ENCODE measurements around the gene PTPRD. TPM values are rescaled to one million over a fixed set of nuclear protein-coding genes. Genes with fewer than 3 reads are reported as not detected.

The PTPRD gene
- total RNA-seq, 1 donor from 2014 or later, result 109 TPM

DNA sequence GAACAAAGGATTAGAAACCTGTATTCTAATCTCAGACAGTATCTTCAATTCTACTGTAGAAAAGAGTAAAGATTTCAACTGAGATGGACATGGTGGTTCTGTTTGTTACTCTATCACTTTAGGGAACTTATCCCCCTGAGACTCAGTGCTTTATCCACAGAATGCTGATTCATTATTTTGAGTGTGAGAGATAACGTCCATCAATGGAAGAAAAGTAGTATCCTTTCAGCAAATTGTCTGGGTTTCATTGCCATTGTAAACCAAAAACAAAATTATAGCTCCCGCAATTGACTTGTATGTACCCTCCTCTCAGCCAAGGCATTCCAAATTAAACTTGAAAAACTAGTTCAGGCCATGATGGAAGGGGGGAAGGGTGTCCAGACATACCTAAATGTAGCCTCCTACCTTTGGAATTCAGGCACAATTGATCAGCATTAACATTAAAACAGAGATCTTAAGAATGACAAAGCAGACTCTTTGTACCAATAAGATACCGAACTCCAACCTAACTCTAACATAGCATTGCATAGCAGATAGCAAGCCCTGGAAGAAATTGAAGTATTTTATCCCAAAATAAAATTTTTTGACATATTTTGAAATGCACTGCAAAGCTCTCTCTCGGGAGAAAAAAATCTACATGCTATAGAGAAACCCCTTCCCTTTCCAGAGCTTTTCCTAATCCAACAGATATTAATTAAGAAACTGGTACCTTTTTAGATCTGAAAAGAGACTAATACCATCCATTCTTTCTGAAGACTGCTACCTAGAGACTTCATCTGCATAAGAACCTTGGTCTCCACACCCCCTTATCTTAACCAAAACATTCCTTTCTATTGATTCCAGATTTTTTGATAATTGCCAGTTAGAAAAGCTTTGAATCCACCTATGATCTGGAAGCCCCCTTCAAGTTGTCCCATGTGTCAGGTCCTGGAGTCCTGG lies 1055.7 kb downstream of the PTPRD start:
- H3K36me3 Mint-ChIP-seq, result no peaks in the 10 kb centered on the region
- H3K27ac Mint-ChIP-seq, result peak overlapping the region; percentile 80
- TF ChIP-seq, protein P1, sequence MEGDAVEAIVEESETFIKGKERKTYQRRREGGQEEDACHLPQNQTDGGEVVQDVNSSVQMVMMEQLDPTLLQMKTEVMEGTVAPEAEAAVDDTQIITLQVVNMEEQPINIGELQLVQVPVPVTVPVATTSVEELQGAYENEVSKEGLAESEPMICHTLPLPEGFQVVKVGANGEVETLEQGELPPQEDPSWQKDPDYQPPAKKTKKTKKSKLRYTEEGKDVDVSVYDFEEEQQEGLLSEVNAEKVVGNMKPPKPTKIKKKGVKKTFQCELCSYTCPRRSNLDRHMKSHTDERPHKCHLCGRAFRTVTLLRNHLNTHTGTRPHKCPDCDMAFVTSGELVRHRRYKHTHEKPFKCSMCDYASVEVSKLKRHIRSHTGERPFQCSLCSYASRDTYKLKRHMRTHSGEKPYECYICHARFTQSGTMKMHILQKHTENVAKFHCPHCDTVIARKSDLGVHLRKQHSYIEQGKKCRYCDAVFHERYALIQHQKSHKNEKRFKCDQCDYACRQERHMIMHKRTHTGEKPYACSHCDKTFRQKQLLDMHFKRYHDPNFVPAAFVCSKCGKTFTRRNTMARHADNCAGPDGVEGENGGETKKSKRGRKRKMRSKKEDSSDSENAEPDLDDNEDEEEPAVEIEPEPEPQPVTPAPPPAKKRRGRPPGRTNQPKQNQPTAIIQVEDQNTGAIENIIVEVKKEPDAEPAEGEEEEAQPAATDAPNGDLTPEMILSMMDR (IDR thresholded peaks at IDR 0.05; ENCODE audit: unreplicated experiment), result no peak
- peaks cover 3% of the 10 kb centered on the region for H3K9me3 Mint-ChIP-seq
- no peak for DNase-seq (ENCODE audit: low spot score in 2 of 2, unreplicated experiment in 2 of 2)
- no peaks in the 10 kb centered on the region for H3K27me3 Mint-ChIP-seq (ENCODE audit: low read depth)
- H3K4me3 Mint-ChIP-seq, result no peak overlapping the region
- peaks cover 29% of the 10 kb centered on the region for H3K4me1 Mint-ChIP-seq

DNA sequence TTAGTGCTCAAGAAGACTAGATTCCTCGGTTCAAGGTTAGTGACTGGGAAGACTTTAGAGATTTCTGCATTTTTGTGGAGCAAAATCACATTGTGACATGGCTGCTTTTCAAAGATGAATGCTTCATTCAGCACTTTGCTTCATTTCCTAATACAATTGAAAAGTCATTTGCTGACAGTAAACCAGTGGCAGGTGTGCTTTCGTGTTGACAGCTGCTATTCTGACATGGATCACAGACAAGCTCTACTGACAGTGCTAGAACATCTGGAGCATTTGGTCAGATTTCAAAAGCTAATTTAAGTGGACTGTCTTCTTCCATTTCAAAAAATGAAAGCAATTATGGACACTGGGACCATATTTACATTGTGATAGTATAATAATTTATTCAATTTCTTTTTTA lies 1060.1 kb downstream of the PTPRD start:
- Mint-ChIP-seq H3K9me3 (no peaks in the 10 kb centered on the region), H3K4me3 (no peak overlapping the region), H3K4me1 (peaks cover 22% of the 10 kb centered on the region), H3K27me3 (ENCODE audit: low read depth) (no peaks in the 10 kb centered on the region), H3K36me3 (no peaks in the 10 kb centered on the region), H3K27ac (no peak overlapping the region)
- TF ChIP-seq, protein P1 (IDR thresholded peaks at IDR 0.05; ENCODE audit: unreplicated experiment), result no peak
- no peak for DNase-seq (ENCODE audit: low spot score in 2 of 2, unreplicated experiment in 2 of 2)

DNA sequence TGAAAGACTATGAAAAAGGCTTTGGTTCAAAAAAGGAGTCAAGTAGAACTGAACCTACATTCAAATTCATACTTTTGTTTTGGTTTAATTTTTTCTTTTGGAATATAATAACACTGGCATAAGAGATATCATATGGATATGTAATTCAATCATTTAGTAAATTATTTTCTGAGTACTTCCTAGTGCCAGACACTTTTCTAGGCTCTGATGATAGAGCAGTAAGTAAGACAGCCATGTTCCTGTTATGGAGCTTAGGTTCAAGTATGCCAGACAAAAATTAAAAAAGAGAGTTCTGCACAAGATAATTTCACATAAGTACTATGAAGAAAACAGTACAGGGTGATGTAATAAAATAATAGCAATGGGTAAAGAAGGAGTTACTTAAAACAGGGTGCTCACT lies 1074.0 kb downstream of the PTPRD start:
- DNase-seq (ENCODE audit: low spot score in 2 of 2, unreplicated experiment in 2 of 2), result no peak
- Mint-ChIP-seq H3K4me3 (no peak overlapping the region), H3K27me3 (ENCODE audit: low read depth) (no peaks in the 10 kb centered on the region), H3K9me3 (peaks cover 6% of the 10 kb centered on the region), H3K36me3 (no peaks in the 10 kb centered on the region), H3K4me1 (peaks cover 4% of the 10 kb centered on the region), H3K27ac (no peak overlapping the region)
- TF ChIP-seq, protein P1 (IDR thresholded peaks at IDR 0.05; ENCODE audit: unreplicated experiment), result no peak

DNA sequence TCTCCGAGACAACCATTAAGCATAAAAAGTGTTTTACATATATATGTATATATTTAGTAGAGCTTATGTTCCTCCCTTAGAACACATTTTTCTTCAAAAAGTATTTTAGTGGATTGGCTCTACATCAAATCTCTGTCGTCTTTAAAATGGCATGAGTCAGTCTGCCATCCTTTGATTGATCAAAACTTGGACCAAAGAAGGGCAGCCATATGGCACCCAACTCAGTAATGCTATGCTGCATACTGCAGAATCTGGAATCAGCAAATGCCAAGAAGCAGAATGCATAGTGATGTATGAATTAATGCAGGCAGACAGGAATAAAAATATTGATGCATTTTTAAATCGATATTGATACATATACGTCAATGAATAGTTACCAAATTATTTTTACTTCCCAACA lies 1074.4 kb downstream of the PTPRD start:
- peaks cover 6% of the 10 kb centered on the region for H3K9me3 Mint-ChIP-seq
- no peaks in the 10 kb centered on the region for H3K27me3 Mint-ChIP-seq (ENCODE audit: low read depth)
- TF ChIP-seq, protein P1 (IDR thresholded peaks at IDR 0.05; ENCODE audit: unreplicated experiment), result no peak
- DNase-seq (ENCODE audit: low spot score in 2 of 2, unreplicated experiment in 2 of 2), result no peak
- peaks cover 4% of the 10 kb centered on the region for H3K4me1 Mint-ChIP-seq
- H3K27ac Mint-ChIP-seq, result no peak overlapping the region
- no peak overlapping the region for H3K4me3 Mint-ChIP-seq
- no peaks in the 10 kb centered on the region for H3K36me3 Mint-ChIP-seq

DNA sequence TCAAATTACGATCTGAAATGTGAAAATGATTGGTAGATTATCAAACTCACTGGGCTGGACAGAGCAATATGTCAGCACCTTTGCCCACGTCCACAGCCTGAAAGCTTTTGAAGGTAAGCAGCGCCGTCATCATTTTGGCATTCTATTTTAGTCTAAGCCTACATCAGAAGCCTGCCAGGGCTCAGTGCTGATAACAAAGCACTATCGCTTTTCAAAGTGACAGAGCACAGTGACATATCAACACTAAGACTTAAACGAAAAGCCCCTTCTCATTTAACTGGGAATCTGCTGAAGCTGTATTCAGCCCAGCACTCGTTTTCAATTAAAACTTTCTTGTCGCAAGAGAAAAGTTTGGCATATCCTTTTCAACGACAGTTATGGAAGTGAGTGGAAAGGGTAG lies 1076.3 kb downstream of the PTPRD start:
- peaks cover 1% of the 10 kb centered on the region for H3K9me3 Mint-ChIP-seq
- H3K36me3 Mint-ChIP-seq, result no peaks in the 10 kb centered on the region
- TF ChIP-seq, protein P1 (IDR thresholded peaks at IDR 0.05; ENCODE audit: unreplicated experiment), result no peak
- peaks cover 4% of the 10 kb centered on the region for H3K4me1 Mint-ChIP-seq
- no peak for DNase-seq (ENCODE audit: low spot score in 2 of 2, unreplicated experiment in 2 of 2)
- H3K4me3 Mint-ChIP-seq, result no peak overlapping the region
- no peaks in the 10 kb centered on the region for H3K27me3 Mint-ChIP-seq (ENCODE audit: low read depth)
- H3K27ac Mint-ChIP-seq, result no peak overlapping the region

Measured in mesothelial cell of epicardium (in vitro differentiated cells).